ENCODE data around the gene METTL9. TPM values are rescaled to one million over a fixed set of nuclear protein-coding genes. Genes with fewer than 3 reads are reported as not detected.

Gene METTL9
- total and polyA plus RNA-seq, 2 of the 13 experiments (the other 11 are each of a cell fraction or from before 2014, with no cell fraction given) = 123 to 204 TPM

- peak; percentile 57; the same call in 1 of the 2 replicates for TF ChIP-seq ZNF318 (CRISPR knock-in tag; IDR thresholded peaks at IDR 0.05)
- no peak for TF ChIP-seq SIN3B (IDR thresholded peaks at IDR 0.05; ENCODE audit: low read length)
- TF ChIP-seq ZBTB33 (CRISPR knock-in tag; IDR thresholded peaks at IDR 0.05) = no peak
- TF ChIP-seq DNMT3B (CRISPR knock-in tag; conservative IDR thresholded peaks at IDR 0.05) = 0 out of 2 replicates have a peak, but pooled peaks have one; percentile 45
- TF ChIP-seq ZNF605 (CRISPR knock-in tag; IDR thresholded peaks at IDR 0.05) = no peak
- TF ChIP-seq BHLHE40 (IDR thresholded peaks at IDR 0.05; ENCODE audit: low read length) = no peak
- TF ChIP-seq THAP7 (CRISPR knock-in tag; IDR thresholded peaks at IDR 0.05) = no peak
- TF ChIP-seq HDAC6 (IDR thresholded peaks at IDR 0.05; ENCODE audit: low read depth, low read length) = no peak
- TF ChIP-seq ZNF367 (CRISPR knock-in tag; IDR thresholded peaks at IDR 0.05; ENCODE audit: borderline replicate concordance) = no peak
- no peak for TF ChIP-seq IRF9 (CRISPR knock-in tag; IDR thresholded peaks at IDR 0.05; ENCODE audit: borderline replicate concordance)
- no peak for TF ChIP-seq FOXM1 (CRISPR knock-in tag; IDR thresholded peaks at IDR 0.05)
- TF ChIP-seq ZNF446 (CRISPR knock-in tag; IDR thresholded peaks at IDR 0.05) = no peak
- TF ChIP-seq ZFP36L2 (CRISPR knock-in tag; IDR thresholded peaks at IDR 0.05) = no peak
- no peak for TF ChIP-seq YEATS4 (CRISPR knock-in tag; IDR thresholded peaks at IDR 0.05; ENCODE audit: borderline replicate concordance)
- TF ChIP-seq ZNF737 (CRISPR knock-in tag; IDR thresholded peaks at IDR 0.05; ENCODE audit: borderline replicate concordance) = no peak
- no peak; the same call in 1 of the 2 replicates for TF ChIP-seq HNRNPL (IDR thresholded peaks at IDR 0.05; ENCODE audit: low read depth, low read length)
- TF ChIP-seq ZIK1 (CRISPR knock-in tag; IDR thresholded peaks at IDR 0.05; ENCODE audit: borderline replicate concordance, low read depth) = no peak; the same call in 1 of the 2 replicates
- TF ChIP-seq PHF21A (CRISPR knock-in tag; IDR thresholded peaks at IDR 0.05) = no peak
These were observed 825 bp downstream of the METTL9 start (continued) for GRCh38 chr16:21600031-21600773.

Data from HepG2 (cell line).